Astrocyte (in vitro differentiated cells and primary cell): ENCODE data around the gene CCDC190.

Experiments
- EZH2 ChIP-seq: IDR thresholded peaks from 2 replicates; pipeline ENCODE4 v1.6.1; 2012; ENCODE audit warnings: mild to moderate bottlenecking, low read length, inconsistent platforms; ENCODE audit not compliant: insufficient read depth
- TF ChIP-seq, protein P1 (sequence below): IDR thresholded peaks from 2 replicates; pipeline ENCODE4 v1.5.1; 2011; ENCODE audit warnings: low read depth, mild to moderate bottlenecking, inconsistent platforms, low read length, moderate library complexity; ENCODE audit not compliant: insufficient read depth

DNA sequence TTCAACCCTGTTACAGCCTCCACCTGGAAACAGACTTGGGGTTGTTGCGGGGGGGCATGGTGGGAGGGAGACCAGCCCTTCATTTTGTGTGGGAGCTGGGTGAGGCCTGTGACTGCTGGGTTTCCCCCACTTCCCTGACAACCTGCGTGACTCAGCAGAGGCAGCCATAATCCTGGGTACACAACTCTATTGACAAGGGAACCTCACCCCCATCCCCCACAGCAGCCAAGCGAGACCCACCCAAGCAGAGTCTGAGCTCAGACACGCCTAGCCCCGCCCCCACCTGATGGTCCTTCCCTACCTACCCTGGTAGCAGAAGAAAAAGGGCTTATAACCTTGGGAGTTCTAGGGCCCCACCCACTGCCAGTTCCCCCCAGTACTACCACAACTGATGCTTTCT, 8.0 kb upstream of the CCDC190 start:
- TF ChIP-seq, protein P1, sequence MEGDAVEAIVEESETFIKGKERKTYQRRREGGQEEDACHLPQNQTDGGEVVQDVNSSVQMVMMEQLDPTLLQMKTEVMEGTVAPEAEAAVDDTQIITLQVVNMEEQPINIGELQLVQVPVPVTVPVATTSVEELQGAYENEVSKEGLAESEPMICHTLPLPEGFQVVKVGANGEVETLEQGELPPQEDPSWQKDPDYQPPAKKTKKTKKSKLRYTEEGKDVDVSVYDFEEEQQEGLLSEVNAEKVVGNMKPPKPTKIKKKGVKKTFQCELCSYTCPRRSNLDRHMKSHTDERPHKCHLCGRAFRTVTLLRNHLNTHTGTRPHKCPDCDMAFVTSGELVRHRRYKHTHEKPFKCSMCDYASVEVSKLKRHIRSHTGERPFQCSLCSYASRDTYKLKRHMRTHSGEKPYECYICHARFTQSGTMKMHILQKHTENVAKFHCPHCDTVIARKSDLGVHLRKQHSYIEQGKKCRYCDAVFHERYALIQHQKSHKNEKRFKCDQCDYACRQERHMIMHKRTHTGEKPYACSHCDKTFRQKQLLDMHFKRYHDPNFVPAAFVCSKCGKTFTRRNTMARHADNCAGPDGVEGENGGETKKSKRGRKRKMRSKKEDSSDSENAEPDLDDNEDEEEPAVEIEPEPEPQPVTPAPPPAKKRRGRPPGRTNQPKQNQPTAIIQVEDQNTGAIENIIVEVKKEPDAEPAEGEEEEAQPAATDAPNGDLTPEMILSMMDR = no peak
- no peak for TF ChIP-seq EZH2
